Loucy (cell line): Measurements from ENCODE around the gene TMPRSS6.

Experiments used
- H2AFZ ChIP-seq: fragments of 200-600 bp; sonication (generic); 2 replicates; pipeline ENCODE4 v1.6.0; 2016; ENCODE audit warnings: antibody characterized with exemption, mild to moderate bottlenecking, low read length, moderate library complexity
- H3F3A ChIP-seq: fragments of 200-600 bp; 2 replicates; pipeline ENCODE4 v1.6.0; 2016; ENCODE audit warnings: antibody characterized with exemption, low read depth, mild to moderate bottlenecking
- H3K27me3 ChIP-seq: fragments of 200-600 bp; sonication (generic); 2 replicates; pipeline ENCODE4 v1.6.1; 2014; ENCODE audit warnings: low read length, mild to moderate bottlenecking; ENCODE audit not compliant: insufficient read depth, poor library complexity, severe bottlenecking
- H3K36me3 ChIP-seq: fragments of 200-600 bp; sonication (generic); 2 replicates; pipeline ENCODE4 v1.6.1; 2016; ENCODE audit warnings: low read length; ENCODE audit not compliant: insufficient read depth
- H3K4me1 ChIP-seq: fragments of 200-600 bp; sonication (generic); 2 replicates; pipeline ENCODE4 v1.5.1; 2014; ENCODE audit warnings: low read length, mild to moderate bottlenecking; ENCODE audit not compliant: insufficient read depth, poor library complexity, severe bottlenecking
- H3K4me2 ChIP-seq: fragments of 200-600 bp; sonication (generic); 2 replicates; pipeline ENCODE4 v1.6.0; 2014; ENCODE audit warnings: antibody characterized with exemption, low read length, low read depth, mild to moderate bottlenecking; ENCODE audit not compliant: poor library complexity, severe bottlenecking
- H3K4me3 ChIP-seq: fragments of 200-600 bp; sonication (generic); 2 replicates; pipeline ENCODE4 v1.5.1; 2014; ENCODE audit warnings: low read length, mild to moderate bottlenecking, mixed read lengths; ENCODE audit not compliant: poor library complexity, severe bottlenecking
- H3K79me2 ChIP-seq: fragments of 200-600 bp; sonication (generic); 2 replicates; pipeline ENCODE4 v1.6.1; 2014; ENCODE audit warnings: low read length; ENCODE audit not compliant: insufficient read depth
- H3K9ac ChIP-seq: fragments of 200-600 bp; sonication (generic); 2 replicates; pipeline ENCODE4 v1.6.0; 2014; ENCODE audit warnings: mild to moderate bottlenecking, low read depth, low read length, moderate library complexity; ENCODE audit not compliant: poor library complexity, severe bottlenecking
- H3K9me2 ChIP-seq: fragments of 200-600 bp; sonication (generic); replicated peaks from 2 replicates; pipeline ENCODE4 v1.6.1; 2016; ENCODE audit warnings: low read depth, low read length, mixed read lengths
- H3K9me3 ChIP-seq: fragments of 200-600 bp; sonication (generic); 2 replicates; pipeline ENCODE4 v1.6.1; 2014; ENCODE audit warnings: mild to moderate bottlenecking, antibody characterized with exemption, low read length, low read depth; ENCODE audit not compliant: insufficient read depth
- H4K20me1 ChIP-seq: fragments of 200-600 bp; sonication (generic); 2 replicates; pipeline ENCODE4 v1.6.0; 2014; ENCODE audit warnings: antibody characterized with exemption, low read length, mild to moderate bottlenecking; ENCODE audit not compliant: insufficient read depth, poor library complexity, severe bottlenecking
- EZH2phosphoT487 ChIP-seq: fragments of 200-600 bp; IDR thresholded peaks from 2 replicates; pipeline ENCODE4 v1.6.1; 2018; ENCODE audit warnings: antibody characterized with exemption, mild to moderate bottlenecking, moderate library complexity, borderline replicate concordance
- TF ChIP-seq, protein P1 (sequence below): fragments of 200-600 bp; sonication (generic); conservative IDR thresholded peaks from 2 replicates; pipeline ENCODE4 v1.5.1; 2014; ENCODE audit warnings: mild to moderate bottlenecking, antibody characterized with exemption, low read length

TMPRSS6 gene

DNA sequence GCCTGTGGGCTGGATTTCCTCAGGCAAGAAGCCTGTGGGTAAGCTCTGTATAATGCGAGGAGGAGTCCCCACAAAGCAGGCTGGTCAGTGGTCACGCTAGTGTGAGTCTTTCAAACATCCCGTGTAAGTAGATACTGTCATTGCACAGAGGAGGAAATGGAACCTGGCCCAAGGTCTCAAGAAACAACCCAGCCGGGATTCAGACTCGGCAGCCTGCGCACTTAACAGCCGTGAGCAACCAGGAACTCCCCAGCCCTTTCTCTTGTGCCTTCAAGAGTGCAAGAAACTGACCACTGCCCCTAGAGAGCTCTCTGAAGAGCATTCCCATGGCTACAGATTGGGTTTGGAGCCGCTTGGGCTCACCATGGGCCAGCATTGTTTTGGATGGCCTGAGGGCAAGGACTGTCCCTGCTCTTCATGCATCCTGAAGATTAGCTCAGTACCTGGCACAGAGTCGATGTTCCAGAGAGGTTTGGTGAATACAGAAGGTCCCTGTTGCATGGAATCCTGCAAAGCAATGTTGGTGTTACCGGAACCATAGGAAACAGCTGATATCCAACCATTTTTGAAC, 83.9 kb downstream of the TMPRSS6 start:
- Histone ChIP-seq H3F3A (no peaks in the 10 kb centered on the region), H3K79me2 (peaks cover 42% of the 10 kb centered on the region), H3K9ac (no peak overlapping the region), H3K4me1 (peaks cover 12% of the 10 kb centered on the region), H3K4me2 (no peak overlapping the region), H4K20me1 (peaks cover 16% of the 10 kb centered on the region), H3K9me2 (no peaks in the 10 kb centered on the region), H3K9me3 (no peaks in the 10 kb centered on the region), H3K4me3 (no peak overlapping the region), H3K27me3 (no peaks in the 10 kb centered on the region), H2AFZ (no peak overlapping the region), H3K36me3 (peaks cover 24% of the 10 kb centered on the region; the same call in 1 of the 2 replicates)
- no peak for TF ChIP-seq EZH2phosphoT487
- TF ChIP-seq, protein P1, sequence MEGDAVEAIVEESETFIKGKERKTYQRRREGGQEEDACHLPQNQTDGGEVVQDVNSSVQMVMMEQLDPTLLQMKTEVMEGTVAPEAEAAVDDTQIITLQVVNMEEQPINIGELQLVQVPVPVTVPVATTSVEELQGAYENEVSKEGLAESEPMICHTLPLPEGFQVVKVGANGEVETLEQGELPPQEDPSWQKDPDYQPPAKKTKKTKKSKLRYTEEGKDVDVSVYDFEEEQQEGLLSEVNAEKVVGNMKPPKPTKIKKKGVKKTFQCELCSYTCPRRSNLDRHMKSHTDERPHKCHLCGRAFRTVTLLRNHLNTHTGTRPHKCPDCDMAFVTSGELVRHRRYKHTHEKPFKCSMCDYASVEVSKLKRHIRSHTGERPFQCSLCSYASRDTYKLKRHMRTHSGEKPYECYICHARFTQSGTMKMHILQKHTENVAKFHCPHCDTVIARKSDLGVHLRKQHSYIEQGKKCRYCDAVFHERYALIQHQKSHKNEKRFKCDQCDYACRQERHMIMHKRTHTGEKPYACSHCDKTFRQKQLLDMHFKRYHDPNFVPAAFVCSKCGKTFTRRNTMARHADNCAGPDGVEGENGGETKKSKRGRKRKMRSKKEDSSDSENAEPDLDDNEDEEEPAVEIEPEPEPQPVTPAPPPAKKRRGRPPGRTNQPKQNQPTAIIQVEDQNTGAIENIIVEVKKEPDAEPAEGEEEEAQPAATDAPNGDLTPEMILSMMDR, result no peak

DNA sequence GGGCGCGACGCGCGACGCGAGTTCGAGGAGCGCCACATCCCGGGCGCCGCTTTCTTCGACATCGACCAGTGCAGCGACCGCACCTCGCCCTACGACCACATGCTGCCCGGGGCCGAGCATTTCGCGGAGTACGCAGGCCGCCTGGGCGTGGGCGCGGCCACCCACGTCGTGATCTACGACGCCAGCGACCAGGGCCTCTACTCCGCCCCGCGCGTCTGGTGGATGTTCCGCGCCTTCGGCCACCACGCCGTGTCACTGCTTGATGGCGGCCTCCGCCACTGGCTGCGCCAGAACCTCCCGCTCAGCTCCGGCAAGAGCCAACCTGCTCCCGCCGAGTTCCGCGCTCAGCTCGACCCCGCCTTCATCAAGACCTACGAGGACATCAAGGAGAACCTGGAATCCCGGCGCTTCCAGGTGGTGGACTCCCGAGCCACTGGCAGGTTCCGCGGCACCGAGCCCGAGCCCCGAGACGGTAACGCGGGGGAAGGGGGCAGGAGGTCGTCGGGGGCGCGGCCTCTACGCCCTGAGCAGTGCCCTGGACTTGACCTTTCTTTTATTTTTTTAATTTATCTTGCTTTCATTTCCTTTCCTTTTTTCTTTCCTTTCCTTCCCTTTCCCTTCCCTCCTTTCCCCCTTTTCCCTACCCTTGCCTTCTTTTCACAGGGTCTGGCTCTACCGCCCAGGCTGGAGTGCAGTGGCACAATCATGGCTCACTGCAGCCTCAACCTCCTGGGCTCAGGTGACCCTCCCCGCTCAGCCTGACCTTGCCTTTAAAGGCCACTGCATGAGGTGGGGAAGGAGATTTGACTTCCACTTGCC, 85.0 kb downstream of the TMPRSS6 start:
- H3K9ac ChIP-seq, result no peak overlapping the region
- H3K9me2 ChIP-seq, result no peaks in the 10 kb centered on the region
- peaks cover 16% of the 10 kb centered on the region for H4K20me1 ChIP-seq
- TF ChIP-seq, protein P1, result no peak
- no peak for TF ChIP-seq EZH2phosphoT487
- peaks cover 52% of the 10 kb centered on the region for H3K79me2 ChIP-seq
- peaks cover 12% of the 10 kb centered on the region for H3K4me1 ChIP-seq
- peaks cover 5% of the 10 kb centered on the region for H3K27me3 ChIP-seq
- peak overlapping the region; percentile 9 for H3K4me2 ChIP-seq
- no peaks in the 10 kb centered on the region for H3F3A ChIP-seq
- no peak overlapping the region for H3K4me3 ChIP-seq
- H2AFZ ChIP-seq, result no peak overlapping the region
- H3K9me3 ChIP-seq, result no peaks in the 10 kb centered on the region
- H3K36me3 ChIP-seq, result peaks cover 17% of the 10 kb centered on the region; the same call in 1 of the 2 replicates

DNA sequence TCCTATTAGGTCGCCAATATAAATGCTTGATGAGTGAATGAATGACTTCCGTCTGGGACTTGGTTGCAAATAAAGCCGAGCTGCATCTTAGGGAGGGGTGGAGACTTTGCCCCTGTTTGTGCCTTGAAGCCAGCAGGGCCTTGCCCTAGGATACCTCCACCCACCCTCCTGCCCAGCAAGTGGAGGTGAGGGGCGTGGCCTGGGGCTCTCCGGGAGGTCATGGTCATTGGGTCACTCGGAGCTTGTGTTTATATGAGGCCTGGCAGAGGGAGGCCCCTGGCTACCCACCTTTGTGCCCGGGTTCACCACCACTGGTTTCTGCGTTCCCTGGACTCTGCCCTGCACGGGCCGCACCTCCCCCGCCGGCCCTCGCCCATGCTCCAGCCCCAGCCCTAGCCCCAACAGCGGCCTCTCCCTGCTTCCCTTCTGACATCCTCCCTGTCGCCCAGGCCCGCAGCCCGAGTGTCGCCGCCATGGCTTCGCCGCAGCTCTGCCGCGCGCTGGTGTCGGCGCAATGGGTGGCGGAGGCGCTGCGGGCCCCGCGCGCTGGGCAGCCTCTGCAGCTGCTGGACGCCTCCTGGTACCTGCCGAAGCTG, 85.7 kb downstream of the TMPRSS6 start:
- no peak overlapping the region for H3K9ac ChIP-seq
- H3K4me2 ChIP-seq, result no peak overlapping the region
- peaks cover 5% of the 10 kb centered on the region for H3K27me3 ChIP-seq
- H2AFZ ChIP-seq, result no peak overlapping the region
- peaks cover 18% of the 10 kb centered on the region for H4K20me1 ChIP-seq
- H3K4me3 ChIP-seq, result no peak overlapping the region
- no peak for TF ChIP-seq EZH2phosphoT487
- TF ChIP-seq, protein P1, result no peak
- no peaks in the 10 kb centered on the region for H3K9me3 ChIP-seq
- H3K4me1 ChIP-seq, result peaks cover 12% of the 10 kb centered on the region
- H3K9me2 ChIP-seq, result no peaks in the 10 kb centered on the region
- H3F3A ChIP-seq, result no peaks in the 10 kb centered on the region
- peaks cover 10% of the 10 kb centered on the region; the same call in 1 of the 2 replicates for H3K36me3 ChIP-seq
- peaks cover 56% of the 10 kb centered on the region for H3K79me2 ChIP-seq
